Stimulated activated naive CD8-positive, alpha-beta T cell treated with anti-CD3 and anti-CD28 coated beads, Interleukin-15, Interleukin-2, amounts not matched to agents 100 U/mL and 50 U/mL, for 24 hours (primary cell): Measurements from ENCODE around the gene KMT2D.
"Not testable (repeated sequence)": the region's sequence is repeated elsewhere in the genome, so short reads cannot be mapped to it uniquely, and the experiment has no call there.

Experiments
- ATAC-seq: fragments of 150-1000 bp; cut with Tn5 transposase; one replicate; pipeline ENCODE4 v1.10.0; 2021
- DNase-seq: peaks from one replicate; pipeline ENCODE4 v3.0.0; 2021

The KMT2D gene

DNA sequence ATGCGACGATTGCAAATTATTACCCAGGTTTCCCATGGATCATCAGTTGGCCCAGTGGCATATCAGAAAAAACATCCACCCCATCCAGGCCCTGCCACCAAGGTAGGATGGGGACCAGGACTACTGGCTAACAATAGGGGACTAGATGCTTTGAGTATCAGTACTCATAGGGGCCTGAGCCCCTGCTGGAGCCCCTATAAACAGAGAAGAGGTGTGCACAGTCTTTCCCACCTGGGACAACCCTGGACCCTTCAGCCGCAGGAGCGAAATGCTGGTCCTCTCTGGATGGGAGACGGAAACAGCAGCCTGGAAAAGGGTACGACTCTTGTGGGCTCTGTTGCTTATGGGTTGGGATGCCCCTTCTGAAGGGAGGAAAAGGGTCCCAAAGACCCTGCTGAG lies 28.3 kb upstream of the KMT2D start:
- ATAC-seq, result no peak

DNA sequence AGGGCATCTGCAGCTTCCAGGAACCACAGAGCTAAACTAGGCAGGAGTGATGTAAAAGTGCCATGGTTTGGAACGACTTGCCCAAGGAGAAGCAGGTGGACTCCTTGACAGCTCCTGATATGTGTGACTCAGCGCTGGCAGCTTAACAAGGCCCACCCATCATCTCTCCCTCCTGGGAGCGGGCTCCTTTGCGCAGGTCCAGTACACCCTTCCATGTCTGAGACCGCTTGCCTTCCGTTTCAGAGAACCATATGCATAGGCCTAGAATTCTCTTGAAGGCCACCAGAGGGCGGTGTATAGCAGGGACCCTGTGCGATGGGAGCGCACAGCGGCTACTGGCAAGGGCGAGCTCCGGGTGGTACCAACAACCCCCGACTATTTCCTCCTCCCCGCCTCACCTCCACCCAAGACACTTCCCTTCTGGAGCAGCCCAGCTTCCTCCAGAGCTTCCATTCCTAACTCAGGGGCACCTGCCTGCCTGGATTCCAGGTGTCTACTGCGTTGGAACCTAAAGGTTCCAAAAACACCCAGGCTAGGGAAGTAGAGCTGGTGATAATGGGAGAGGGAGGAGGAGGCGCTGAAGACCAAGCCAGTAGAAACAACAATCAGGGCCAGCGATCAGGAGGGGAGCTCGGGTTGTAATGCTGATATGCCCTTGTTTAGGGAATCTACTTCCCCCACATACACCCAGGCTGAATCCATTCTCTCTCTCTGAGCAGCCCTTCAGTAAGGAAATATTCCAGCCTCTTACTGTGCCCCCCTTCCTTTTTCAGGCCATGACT lies 27.7 kb upstream of the KMT2D start:
- DNase-seq (peak; percentile 79), ATAC-seq (peak; percentile 94)

More for the DNA sequence above, 28.3 kb upstream of the KMT2D start:
- no peak for DNase-seq

DNA sequence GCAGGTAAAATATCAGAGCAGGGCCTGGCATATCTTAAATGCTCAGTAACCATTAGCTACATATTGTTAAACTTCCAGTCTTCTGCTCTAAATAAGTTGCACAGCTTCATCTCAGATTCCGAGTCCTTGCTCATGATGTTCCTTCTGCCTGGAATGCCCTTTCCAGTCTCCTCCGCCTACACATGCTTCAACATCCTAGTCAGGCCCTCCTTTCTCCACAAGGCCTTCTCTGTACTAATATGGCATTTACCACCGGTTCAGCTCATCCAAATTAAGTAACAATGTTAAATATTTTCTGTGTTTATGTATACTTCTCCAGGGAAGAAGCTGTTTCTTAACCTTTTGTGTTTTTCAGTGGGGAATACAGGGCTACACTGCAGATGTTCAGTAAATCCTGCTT lies 25.5 kb upstream of the KMT2D start:
- ATAC-seq (no peak), DNase-seq (no peak)

DNA sequence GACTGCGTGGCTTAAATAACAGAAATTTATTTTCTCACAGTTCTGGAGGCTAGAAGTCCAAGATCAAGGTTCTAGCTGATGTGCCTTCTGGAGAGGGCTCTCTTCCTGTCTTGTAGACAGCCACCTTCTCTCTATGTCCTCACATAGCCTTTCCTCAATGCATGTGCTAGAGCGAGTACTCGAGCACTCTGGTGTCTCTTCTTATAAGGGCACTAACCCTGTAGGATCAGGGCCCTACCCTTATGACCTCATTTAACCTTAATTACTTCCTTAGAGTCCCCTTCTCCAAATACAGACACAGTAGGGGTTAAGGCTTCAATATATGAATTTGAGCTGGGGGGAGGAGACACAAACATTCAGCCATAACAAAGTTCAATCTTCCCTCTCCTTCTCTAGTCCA lies 23.8 kb upstream of the KMT2D start:
- no peak for DNase-seq
- ATAC-seq, result no peak

DNA sequence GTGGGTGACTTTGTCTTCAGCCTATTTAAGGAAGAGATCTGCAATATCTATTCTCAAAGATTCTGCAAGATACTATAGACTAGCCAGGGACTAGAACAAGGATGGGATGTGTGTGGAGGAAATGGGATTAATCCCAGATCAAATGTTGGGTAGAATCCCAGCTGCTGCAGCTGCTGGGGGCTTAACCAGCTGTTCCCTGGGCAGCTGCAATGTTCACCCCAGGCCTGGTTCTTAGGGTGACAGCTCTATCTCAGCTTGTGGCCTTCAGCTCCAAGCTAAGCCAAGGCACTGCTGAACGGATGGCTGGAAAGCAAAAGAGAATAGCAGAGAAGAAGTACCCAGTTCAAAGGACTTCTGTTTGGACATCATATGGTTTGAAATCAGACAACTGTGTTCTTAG lies 19.2 kb upstream of the KMT2D start:
- no peak for ATAC-seq
- no peak for DNase-seq

DNA sequence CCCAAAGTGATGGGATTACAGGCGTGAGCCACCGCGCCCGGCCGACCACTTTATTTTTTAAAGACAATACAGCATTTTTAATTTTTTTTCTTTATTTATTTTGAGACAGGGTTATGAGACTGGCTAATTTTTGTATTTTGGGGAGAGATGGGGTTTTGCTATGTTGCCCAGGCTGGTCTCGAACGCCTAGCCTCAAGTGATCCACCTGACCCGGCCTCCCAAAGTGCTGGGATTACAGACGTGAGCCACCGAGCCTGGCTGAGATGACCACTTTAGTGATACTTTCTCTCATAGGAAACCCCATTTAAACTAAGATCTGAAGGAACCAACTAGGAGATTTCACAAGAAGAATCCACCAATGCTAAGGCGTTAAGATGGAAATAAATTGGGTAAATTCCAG lies 10.4 kb upstream of the KMT2D start:
- ATAC-seq, result no peak
- no peak for DNase-seq

DNA sequence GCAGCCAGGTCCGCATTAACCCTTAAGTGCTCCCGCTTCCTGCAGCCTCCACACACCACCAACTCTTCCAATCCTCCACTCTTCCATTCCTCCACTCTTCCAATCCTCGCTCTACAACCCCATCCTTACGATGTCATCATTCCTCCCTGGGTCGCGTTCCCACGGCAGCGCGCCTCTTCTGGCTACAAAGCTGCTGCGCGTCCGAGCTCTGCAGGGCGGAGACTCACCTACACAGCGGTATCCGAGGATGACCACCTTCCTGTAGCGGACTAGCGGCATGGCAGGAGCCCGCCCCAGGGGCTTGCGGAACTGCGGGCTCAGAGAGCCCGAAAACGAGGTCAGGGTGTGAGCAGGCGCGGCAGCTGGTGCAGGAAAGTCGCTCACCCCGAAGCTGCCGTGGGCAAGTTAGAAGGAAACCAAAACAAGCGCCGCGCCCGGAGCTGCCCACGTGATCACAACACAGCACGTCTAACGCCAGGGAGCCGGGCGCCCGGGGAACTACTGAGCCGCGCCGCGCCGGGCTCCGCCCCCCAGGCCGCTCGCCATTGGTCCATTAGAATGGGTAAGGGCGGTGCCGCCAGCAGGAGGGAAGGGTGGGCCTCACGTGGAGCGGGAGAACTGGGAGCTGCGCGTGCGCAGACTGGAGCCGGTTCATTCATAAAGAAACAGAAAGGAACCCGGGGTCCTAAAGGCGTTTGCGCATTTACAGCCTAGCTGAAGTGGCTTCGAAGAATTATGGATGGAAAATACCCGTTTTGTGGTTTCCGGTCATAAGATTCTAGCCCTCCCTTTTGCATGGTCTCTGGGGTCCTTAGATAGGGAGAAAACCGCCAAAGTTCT lies 9.1 kb upstream of the KMT2D start, which contains the start of gene RHEBL1:
TSS of gene RHEBL1 (minus strand) at position 473 of the 840 bp plus-strand sequence. CDS start at position 279, 194 bp downstream.
- ATAC-seq, result peak; percentile 100
- DNase-seq, result peak; percentile 99

DNA sequence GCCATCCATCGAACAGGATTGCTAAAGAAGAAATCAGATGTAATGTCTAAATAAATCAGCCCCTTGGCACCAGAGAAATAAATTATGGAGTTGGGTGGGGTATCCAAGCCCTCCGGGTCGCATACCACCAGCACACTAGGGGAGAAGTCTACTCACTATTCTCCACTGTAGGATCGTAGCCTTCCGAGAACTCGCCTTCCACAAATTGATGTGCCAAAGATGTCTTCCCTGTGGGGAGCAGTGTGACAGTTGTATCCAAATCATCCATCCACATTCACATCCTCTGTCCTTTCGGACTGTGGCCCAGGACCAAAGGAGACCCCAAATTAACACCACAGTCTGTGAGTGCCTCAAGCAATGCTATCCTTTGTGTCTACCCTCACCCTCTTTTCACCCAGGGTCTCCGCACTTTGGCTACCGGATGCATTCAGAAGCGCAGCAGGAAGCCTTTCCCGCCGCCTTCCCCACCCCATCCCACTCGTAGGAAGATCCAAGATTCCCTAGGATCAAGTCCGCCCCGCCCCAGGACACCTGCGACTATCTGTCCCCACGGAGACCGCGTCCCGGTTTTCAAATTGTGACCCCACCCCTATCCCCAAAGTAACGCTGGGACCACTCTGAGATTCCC lies 8.4 kb upstream of the KMT2D start:
- DNase-seq (no peak), ATAC-seq (no peak)

DNA sequence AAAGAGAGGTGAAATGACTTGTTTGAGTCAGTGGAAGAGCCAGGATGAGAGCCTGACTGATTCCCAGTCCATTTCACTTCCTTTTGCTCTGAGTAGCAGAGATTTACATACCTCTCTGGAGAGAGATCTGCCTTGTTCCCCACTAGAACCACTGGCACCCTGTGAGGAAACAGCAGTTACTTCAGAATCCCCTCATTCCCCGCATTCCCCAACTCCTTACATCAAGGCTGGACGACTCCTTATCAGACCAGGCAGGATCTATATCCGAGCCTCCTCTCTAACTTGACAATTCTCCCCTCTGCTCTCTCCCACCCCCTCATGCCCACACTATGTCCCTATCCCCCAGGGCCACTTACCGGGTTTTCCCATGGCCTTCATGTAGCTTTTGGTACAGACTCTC lies 5.5 kb upstream of the KMT2D start:
- DNase-seq (no peak), ATAC-seq (no peak)

DNA sequence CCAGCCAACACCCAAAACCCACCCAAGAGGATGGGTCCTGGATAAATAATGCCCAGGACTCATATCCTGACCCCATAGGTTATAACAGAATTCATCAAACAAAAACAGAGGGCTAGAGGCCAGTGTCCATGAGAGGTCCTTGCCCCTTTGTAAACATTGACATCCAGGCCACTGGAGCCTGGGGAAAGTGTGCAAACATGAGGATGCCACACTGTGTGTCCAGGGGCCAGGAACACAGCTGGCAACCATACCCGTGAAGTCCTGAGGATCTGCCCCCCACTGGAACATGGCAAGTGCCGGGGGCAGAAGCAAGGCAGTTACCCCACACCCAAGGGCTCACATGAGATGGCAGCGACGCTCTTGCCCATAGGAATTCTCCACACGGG lies 4.2 kb upstream of the KMT2D start:
- ATAC-seq (no peak), DNase-seq (no peak)

DNA sequence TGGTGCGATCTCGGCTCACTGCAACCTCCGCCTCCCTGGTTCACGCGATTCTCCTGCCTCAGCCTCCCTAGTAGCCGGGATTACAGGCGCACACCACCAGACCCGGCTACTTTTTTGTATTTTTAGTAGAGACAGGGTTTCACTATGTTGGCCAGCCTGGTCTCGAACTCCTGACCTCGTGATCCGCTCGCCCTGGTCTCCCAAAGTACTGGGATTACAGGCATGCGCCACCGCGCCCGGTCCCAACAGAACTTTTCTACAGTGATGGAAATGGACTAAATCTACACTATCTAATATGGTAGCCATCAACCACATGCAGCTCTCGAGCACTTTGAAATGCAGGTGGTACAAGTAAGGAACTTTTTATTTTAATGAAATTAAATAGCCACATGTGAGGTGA lies 1.3 kb upstream of the KMT2D start:
- DNase-seq, ATAC-seq: not testable (repeated sequence)

DNA sequence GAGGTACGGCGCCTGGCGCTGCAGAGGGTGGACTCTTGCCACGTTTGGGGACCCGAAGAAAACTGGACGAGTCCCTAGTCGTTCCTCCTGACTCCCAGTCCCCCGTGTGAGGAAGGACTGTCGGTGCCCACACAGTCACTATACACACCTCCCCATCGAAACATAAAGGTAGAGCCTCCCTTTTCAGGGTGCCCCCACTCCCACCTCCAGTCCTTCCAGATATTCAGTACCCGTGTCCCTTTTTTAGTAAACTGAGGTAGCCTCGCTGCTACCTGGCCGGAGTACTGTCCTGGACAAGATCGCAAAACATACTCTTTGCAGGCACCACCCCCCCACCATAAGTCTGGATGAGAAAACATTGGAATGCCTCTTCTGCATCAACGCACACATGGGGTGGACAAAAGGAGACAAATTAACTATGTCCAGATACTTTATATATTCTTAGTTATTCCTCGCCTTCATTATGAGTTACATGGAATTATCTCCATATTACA lies 610 bp upstream of the KMT2D start:
- no peak for ATAC-seq
- no peak for DNase-seq

DNA sequence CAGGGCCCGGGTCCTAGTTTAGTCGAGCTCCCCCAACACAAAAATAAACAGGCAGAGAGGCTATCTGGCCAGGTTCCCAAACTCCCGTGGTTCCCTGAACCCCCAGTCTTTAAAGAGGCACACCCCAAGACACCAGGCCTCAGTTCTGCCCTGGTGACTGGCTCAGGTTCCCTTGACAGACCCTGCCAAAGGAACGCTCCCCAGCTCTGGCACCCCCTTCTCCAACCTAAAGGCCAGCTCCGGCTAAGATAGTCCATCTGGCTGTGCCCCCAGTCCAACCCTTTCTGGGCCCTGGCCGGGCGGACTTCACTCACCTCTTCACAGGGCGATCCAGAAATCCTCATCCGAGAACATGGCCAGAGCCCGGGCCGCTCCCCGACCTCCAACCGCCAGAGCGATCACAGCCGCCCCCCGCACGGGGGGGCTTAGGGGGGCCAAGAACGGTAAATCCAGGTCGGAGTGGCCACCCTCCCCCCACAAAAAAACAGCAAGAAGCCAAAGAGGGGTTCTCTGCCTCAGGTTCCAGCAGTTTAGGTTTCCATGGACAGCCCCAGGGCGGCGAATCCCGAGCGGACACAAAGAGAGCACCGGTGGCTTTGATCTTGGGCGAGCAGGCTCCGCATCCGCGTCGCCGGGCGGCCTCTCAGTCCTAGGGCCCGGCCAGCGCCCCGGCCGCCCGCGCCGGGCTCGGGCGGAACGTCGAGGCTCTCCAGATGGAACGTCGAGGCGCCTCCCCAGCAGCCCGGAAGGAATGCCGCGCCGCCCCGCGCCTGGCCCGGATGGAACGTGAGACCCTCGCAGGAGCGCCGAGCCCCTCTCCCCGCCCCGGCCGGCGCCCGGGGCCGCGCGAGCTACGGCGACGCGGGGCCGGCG lies 1.1 kb downstream of the KMT2D start:
- ATAC-seq (no peak), DNase-seq (peak; percentile 45)

DNA sequence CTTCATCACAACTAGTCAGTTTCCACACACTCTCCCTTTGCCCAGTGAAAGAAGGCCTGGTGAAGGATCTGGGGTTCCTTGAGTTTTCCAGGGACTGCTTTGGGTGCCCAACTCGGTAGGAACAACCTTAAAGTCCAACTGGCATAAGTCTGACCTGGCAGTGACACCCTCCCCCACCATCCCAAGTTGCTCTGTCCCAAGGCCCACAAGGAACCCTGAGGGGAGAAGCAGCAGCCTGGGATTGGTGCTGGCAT lies 1.6 kb downstream of the KMT2D start:
- DNase-seq (no peak), ATAC-seq (no peak)

DNA sequence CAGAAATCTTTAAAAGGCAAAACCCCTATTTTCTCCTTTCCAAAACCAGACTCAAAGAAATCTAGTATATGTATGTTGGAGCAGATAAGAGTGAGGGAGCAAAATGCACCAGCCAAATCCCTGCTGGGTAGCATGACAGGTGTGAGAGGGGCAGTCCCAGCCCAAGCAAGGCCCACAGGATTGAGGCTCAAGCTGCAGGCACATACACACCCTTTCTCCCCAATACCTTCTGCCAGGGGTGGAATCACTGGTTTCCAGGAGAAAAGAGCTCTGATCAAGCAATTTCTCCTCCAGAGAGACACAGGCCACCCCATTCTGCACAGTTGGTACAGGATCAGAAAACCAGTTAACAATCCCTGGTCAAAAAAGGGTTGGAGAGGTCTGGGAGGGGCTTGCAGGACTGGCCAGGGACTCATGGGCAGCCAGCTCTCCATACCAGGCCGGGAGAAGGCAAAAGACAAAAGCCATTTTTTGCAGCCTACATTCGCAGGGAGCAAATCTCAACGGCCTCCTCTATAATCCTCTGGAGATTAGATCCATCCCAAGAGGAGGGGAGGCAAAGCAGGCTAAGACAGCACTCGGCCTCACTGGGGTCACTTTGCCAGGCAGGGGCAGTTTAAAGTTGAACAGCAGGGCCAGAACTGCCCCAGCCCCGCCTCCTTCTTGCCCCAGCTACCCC lies 2.1 kb downstream of the KMT2D start:
- DNase-seq (no peak), ATAC-seq (no peak)

DNA sequence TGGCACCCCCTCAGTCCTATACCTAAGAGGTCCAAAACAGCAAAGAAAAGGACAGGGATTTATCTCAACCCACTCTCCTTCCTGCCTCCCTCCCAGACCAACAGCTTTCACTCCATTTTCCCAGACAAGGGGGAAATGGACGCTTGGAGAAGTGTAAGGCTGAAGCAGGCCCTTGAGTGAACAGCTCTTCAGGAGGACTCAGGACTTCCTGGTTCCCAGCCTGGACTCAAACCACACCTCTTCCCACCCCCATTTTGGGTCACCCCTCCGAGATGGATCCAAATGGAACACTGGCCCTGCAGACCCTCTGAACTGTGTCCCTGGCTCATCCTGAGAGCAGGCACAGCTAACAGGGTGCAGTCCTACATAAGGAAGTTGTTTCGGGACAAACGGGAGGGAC lies 2.7 kb downstream of the KMT2D start:
- DNase-seq, result no peak

DNA sequence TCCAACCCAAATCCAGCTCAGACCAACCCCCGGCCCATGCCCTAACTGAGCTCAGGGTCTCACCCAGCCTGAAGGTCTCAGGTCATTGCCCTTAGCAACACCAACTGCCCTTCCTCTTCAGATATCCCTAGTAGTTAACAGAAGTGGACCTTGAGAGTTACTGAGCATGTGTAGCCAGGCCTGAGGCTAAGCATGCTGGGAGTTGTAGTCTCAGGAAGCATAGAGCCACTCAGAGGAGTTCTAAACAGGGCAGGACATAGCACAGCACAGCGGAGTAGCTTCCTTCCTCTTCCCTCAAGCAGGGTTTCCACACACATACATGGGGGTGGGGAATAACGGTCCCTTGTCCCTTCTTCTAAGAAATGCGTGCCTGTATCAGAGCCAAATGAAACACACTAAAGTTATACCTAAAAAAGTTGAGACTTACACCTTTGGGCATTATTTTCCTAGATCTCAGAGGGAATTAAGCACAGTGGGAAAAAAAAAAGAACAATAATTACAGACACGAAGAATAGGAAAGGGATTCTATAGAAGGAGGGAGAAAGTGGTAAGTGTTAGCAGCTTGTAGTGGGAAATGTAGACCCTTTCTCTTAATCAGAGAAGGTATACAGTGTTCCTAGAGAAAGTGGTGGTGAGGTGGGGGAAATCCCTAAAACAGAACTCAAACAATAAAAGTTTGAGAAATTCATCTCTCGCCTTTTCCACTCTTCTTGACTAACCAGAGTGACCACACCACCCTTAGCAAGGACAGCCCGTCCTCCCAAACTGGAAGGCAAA lies 4.4 kb downstream of the KMT2D start:
- peak; percentile 79 for ATAC-seq
- peak; percentile 48 for DNase-seq

More for the DNA sequence above, 2.7 kb downstream of the KMT2D start:
- no peak for ATAC-seq

DNA sequence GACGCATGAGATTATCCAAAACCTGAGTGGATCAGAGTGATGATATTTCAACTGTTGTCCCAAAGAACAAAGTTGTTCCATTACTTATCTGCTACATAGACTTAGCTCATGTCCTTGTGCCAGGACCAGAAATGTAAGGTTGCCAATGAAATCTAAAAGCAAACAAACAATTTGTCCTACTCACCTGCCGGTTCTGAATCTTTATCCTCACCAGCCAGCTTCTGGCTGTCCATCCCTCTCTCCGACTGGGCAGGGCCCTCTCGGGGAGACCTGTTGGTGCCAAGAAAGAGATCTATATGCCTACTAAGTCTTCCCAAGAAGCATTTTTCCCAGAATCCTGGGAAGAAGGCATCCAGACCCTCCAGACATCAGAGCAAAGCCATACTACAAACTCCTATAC lies 5.5 kb downstream of the KMT2D start:
- ATAC-seq (no peak), DNase-seq (no peak)

DNA sequence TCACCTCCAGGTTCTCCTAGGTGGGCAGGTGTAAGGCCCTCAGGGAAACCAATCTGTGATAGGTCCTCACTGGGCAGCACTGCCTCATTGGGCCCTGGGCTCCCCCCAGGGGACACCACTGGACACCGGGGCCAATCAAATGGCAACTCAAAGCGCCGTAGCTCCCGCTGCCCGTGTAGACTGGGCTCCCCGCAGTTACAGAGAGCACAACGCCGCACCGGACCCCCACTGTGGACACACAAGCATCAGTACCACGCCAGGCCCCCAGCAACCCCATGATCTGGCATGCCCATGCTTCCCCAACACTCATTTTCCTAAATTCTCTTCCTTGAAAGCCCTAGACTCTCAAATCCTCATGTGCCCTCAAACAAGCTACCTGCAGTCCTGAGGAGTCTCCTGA lies 6.1 kb downstream of the KMT2D start:
- ATAC-seq (no peak), DNase-seq (no peak)

DNA sequence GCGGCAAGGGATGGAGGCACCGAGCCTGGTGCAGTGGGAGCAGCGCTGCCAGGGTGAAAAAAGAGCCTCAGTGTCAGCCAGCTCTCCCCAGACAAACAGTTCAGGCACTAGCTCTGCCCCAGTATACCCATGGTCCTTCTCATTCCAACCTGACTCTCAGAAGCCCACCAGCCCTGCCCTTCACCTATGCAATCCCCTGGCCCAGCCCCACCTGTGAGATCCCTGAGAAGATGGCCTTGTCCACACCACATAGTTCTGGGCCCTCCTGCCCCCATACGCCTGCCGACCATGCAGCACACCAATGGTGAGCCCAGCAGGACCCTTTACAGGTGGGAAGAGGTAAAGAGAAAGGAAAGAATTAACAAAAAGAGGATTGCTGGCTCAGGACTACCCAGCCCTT lies 6.5 kb downstream of the KMT2D start:
- no peak for ATAC-seq
- no peak for DNase-seq
